IMR-90 (cell line): ENCODE results near the gene TCF4. TPM values are rescaled to one million over a fixed set of nuclear protein-coding genes. Genes with fewer than 3 reads are reported as not detected.

ENCODE experiments used
- ATAC-seq: fragments of 200-7000 bp; cut with Tn5 transposase; 2 replicates; pipeline ENCODE4 v1.9.1; 2020; ENCODE audit warnings: low read depth, mild to moderate bottlenecking, moderate library complexity
- BruUV-seq: library from RNA; stranded (reverse); fragments of 400-500 nt; replicated peaks from 2 replicates; lab custom pipeline; 2021; lab: Mats Ljungman, UMichigan
- CTCF ChIA-PET: fragments of 300-600 bp; formaldehyde crosslinking; extraction: SDS; loops from one replicate; lab custom pipeline; 2021; ENCODE audit warnings: antibody characterized with exemption; lab: Yijun Ruan, JAX
- POLR2A ChIA-PET: fragments of 300-600 bp; sonication (Branson Sonifier 250); formaldehyde crosslinking; loops from one replicate; lab custom pipeline; 2022; ENCODE audit warnings: antibody characterized with exemption; ENCODE audit not compliant: unreplicated experiment; lab: Charles Lee
- DNase-seq: peaks from one replicate; pipeline ENCODE4 v3.0.0; 2013
- H2AFZ ChIP-seq: replicated peaks from 2 replicates; pipeline ENCODE3; 2013; ENCODE audit warnings: low read length, mild to moderate bottlenecking; ENCODE audit not compliant: poor library complexity
- H2AK5ac ChIP-seq: 2 replicates; pipeline ENCODE4 v1.6.1; 2013; ENCODE audit warnings: low read depth, low read length, inconsistent platforms
- H2AK9ac ChIP-seq: replicated peaks from 2 replicates; pipeline ENCODE3; 2013; ENCODE audit warnings: mild to moderate bottlenecking, low read depth, low read length, moderate library complexity; ENCODE audit not compliant: poor library complexity
- H2BK120ac ChIP-seq: 2 replicates; pipeline ENCODE4 v1.6.1; 2013; ENCODE audit warnings: low read depth, low read length, inconsistent platforms
- H2BK15ac ChIP-seq: 3 replicates; pipeline ENCODE4 v1.6.1; 2013; ENCODE audit warnings: low read depth, low read length, inconsistent platforms
- H2BK20ac ChIP-seq: 2 replicates; pipeline ENCODE4 v1.6.1; 2013; ENCODE audit warnings: low read depth, mild to moderate bottlenecking, inconsistent platforms, low read length, moderate library complexity
- H2BK5ac ChIP-seq: 2 replicates; pipeline ENCODE4 v1.6.1; 2013; ENCODE audit warnings: mild to moderate bottlenecking, low read depth, low read length, inconsistent platforms; ENCODE audit not compliant: poor library complexity, severe bottlenecking
- H3K14ac ChIP-seq: replicated peaks from 2 replicates; pipeline ENCODE4 v1.6.1; 2013; ENCODE audit warnings: low read depth, low read length, inconsistent platforms
- H3K18ac ChIP-seq: 2 replicates; pipeline ENCODE4 v1.6.1; 2013; ENCODE audit warnings: low read depth, low read length, control low read depth
- H3K23ac ChIP-seq: 2 replicates; pipeline ENCODE4 v1.6.1; 2013; ENCODE audit warnings: low read depth, low read length, inconsistent platforms
- H3K27ac ChIP-seq: 2 replicates; pipeline ENCODE4 v1.5.1; 2013; ENCODE audit warnings: mild to moderate bottlenecking, control low read depth, low read length; ENCODE audit not compliant: insufficient read depth
- H3K27me3 ChIP-seq: 2 replicates; pipeline ENCODE4 v1.6.1; 2013; ENCODE audit warnings: low read length; ENCODE audit not compliant: control insufficient read depth, insufficient read depth
- H3K36me3 ChIP-seq: 2 replicates; pipeline ENCODE4 v1.6.1; 2013; ENCODE audit warnings: low read length, mixed read lengths; ENCODE audit not compliant: control insufficient read depth, insufficient read depth
- H3K4ac ChIP-seq: 2 replicates; pipeline ENCODE4 v1.6.1; 2013; ENCODE audit warnings: low read depth, low read length, inconsistent platforms
- H3K4me1 ChIP-seq: 2 replicates; pipeline ENCODE4 v1.6.1; 2013; ENCODE audit warnings: low read length, mixed read lengths; ENCODE audit not compliant: control insufficient read depth, insufficient read depth
- H3K4me2 ChIP-seq: 2 replicates; pipeline ENCODE4 v1.6.1; 2013; ENCODE audit warnings: low read depth, mild to moderate bottlenecking, control low read depth, low read length, moderate library complexity
- H3K4me3 ChIP-seq: 2 replicates; pipeline ENCODE4 v1.5.1; 2013; ENCODE audit warnings: low read depth, mild to moderate bottlenecking, control low read depth, low read length, moderate library complexity; ENCODE audit not compliant: insufficient read depth
- H3K56ac ChIP-seq: 2 replicates; pipeline ENCODE4 v1.6.1; 2013; ENCODE audit warnings: low read length, inconsistent platforms; ENCODE audit not compliant: insufficient read depth; ENCODE audit errors: extremely low read depth
- H3K79me1 ChIP-seq, 2 experiments: 2 replicates each; pipeline ENCODE4 v1.6.1; 2013; ENCODE audit warnings: low read length in 2 of 2, inconsistent platforms in 1 of 2, low read depth in 1 of 2
- H3K9ac ChIP-seq: 2 replicates; pipeline ENCODE4 v1.6.1; 2013; ENCODE audit warnings: low read depth, low read length, control low read depth
- H3K9me1 ChIP-seq: 2 replicates; pipeline ENCODE4 v1.6.1; 2013; ENCODE audit warnings: low read length, inconsistent platforms; ENCODE audit not compliant: insufficient read depth
- H3K9me3 ChIP-seq: 2 replicates; pipeline ENCODE4 v1.6.1; 2013; ENCODE audit warnings: low read length; ENCODE audit not compliant: control insufficient read depth, insufficient read depth
- H4K20me1 ChIP-seq: 2 replicates; pipeline ENCODE4 v1.6.1; 2013; ENCODE audit warnings: low read length, inconsistent platforms; ENCODE audit not compliant: insufficient read depth
- H4K5ac ChIP-seq: 2 replicates; pipeline ENCODE4 v1.6.1; 2013; ENCODE audit warnings: mild to moderate bottlenecking, low read depth, low read length, control low read depth
- H4K8ac ChIP-seq, 2 experiments: 2 replicates each; pipeline ENCODE4 v1.6.1; 2013; ENCODE audit warnings: low read depth in 2 of 2, low read length in 2 of 2, control low read depth in 1 of 2, inconsistent platforms in 1 of 2
- H4K91ac ChIP-seq: 2 replicates; pipeline ENCODE4 v1.6.1; 2013; ENCODE audit warnings: low read depth, low read length, inconsistent platforms; ENCODE audit not compliant: insufficient read depth
- BHLHE40 ChIP-seq: fragments of 150-350 bp; IDR thresholded peaks from 2 replicates; pipeline ENCODE4 v1.6.1; 2016; ENCODE audit warnings: mild to moderate bottlenecking, low read depth, low read length
- CEBPB ChIP-seq: IDR thresholded peaks from 2 replicates; pipeline ENCODE4 v1.6.1; 2012; ENCODE audit warnings: low read depth, low read length, improper control_type of control experiment
- CHD1 ChIP-seq: IDR thresholded peaks from 2 replicates; pipeline ENCODE4 v1.6.1; 2012; ENCODE audit warnings: low read depth, low read length, improper control_type of control experiment
- CTCF ChIP-seq: conservative IDR thresholded peaks from 2 replicates; pipeline ENCODE4 v1.5.1; 2012; ENCODE audit warnings: mild to moderate bottlenecking, low read depth, low read length, improper control_type of control experiment
- ELK1 ChIP-seq: fragments of 150-350 bp; IDR thresholded peaks from 2 replicates; pipeline ENCODE4 v1.6.1; 2016; ENCODE audit warnings: low read depth, mild to moderate bottlenecking, low read length, moderate library complexity, borderline replicate concordance
- FOS ChIP-seq: fragments of 150-350 bp; IDR thresholded peaks from 2 replicates; pipeline ENCODE4 v1.6.1; 2016; ENCODE audit warnings: low read depth, low read length
- MAFK ChIP-seq: IDR thresholded peaks from 2 replicates; pipeline ENCODE4 v1.6.1; 2012; ENCODE audit warnings: low read depth, low read length, improper control_type of control experiment
- MAZ ChIP-seq: IDR thresholded peaks from 2 replicates; pipeline ENCODE4 v1.6.1; 2012; ENCODE audit warnings: low read depth, mild to moderate bottlenecking, low read length, improper control_type of control experiment, moderate library complexity, borderline replicate concordance
- MXI1 ChIP-seq: IDR thresholded peaks from 2 replicates; pipeline ENCODE4 v1.6.1; 2012; ENCODE audit warnings: low read depth, mild to moderate bottlenecking, low read length, moderate library complexity, borderline replicate concordance
- NFE2L2 ChIP-seq: fragments of 150-350 bp; IDR thresholded peaks from 2 replicates; pipeline ENCODE4 v1.6.1; 2016; ENCODE audit warnings: low read depth, mild to moderate bottlenecking, low read length
- POLR2A ChIP-seq: IDR thresholded peaks from 2 replicates; pipeline ENCODE4 v1.6.1; 2012; ENCODE audit warnings: mild to moderate bottlenecking, low read depth, low read length
- RAD21 ChIP-seq: IDR thresholded peaks from 2 replicates; pipeline ENCODE4 v1.6.1; 2012; ENCODE audit warnings: low read length, improper control_type of control experiment
- RCOR1 ChIP-seq: IDR thresholded peaks from 2 replicates; pipeline ENCODE4 v1.6.1; 2012; ENCODE audit warnings: mild to moderate bottlenecking, low read length, improper control_type of control experiment; ENCODE audit not compliant: insufficient replicate concordance
- RFX5 ChIP-seq: IDR thresholded peaks from 2 replicates; pipeline ENCODE4 v1.8.0; 2012; ENCODE audit warnings: low read depth, mild to moderate bottlenecking, low read length, moderate library complexity
- SMC3 ChIP-seq: fragments of 150-350 bp; IDR thresholded peaks from 2 replicates; pipeline ENCODE4 v1.6.1; 2016; ENCODE audit warnings: low read depth, mild to moderate bottlenecking, antibody characterized with exemption, low read length, moderate library complexity
- USF2 ChIP-seq: fragments of 150-350 bp; IDR thresholded peaks from 2 replicates; pipeline ENCODE4 v1.6.1; 2017; ENCODE audit warnings: mild to moderate bottlenecking, antibody characterized with exemption, low read length, low read depth
- WGBS, 2 experiments: methylation state at CpG; one replicate each; pipeline versions ENCODE4 v1.1.5 to v1.1.7; 2013; ENCODE audit warnings: missing lambda C conversion rate in 2 of 2; ENCODE audit not compliant: insufficient read length in 1 of 2; ENCODE audit errors: extremely low coverage in 2 of 2; 5-methylcytosine and 5-hydroxymethylcytosine counted together
- dilution Hi-C: fragments of 300-500 bp; cut with HindIII; formaldehyde crosslinking; loops from one replicate; pipeline ENCODE4 v1.14.3; 2018; ENCODE audit warnings: low sequenced_read_pairs; ENCODE audit not compliant: unreplicated experiment
- in situ Hi-C: fragments of 300-500 bp; cut with MboI; formaldehyde crosslinking; loops from 3 replicates; pipeline ENCODE4 v1.14.3; 2019; ENCODE audit warnings: low sequenced_read_pairs, inconsistent platforms, mixed read lengths
- intact Hi-C: fragments of 100-400 bp; cut with micrococcal nuclease; formaldehyde crosslinking; loops from 2 replicates; pipeline ENCODE4 v1.10.0; 2022
- polyA plus RNA-seq, 3 experiments: library from polyadenylated mRNA; depleted of rRNA; stranded (reverse); fragments of >200 nt; gene quantifications; 2 replicates each; pipeline ENCODE4 v1.2.3, GENCODE V29; 2012; ENCODE audit warnings: low replicate concordance in 1 of 3
- total RNA-seq: library from RNA; depleted of rRNA; stranded (reverse); fragments of >200 nt; gene quantifications from 2 replicates; pipeline ENCODE4 v1.2.3, GENCODE V29; 2012

TCF4 gene
- total and polyA plus RNA-seq, 2 of the 4 experiments (the other 2 are of a cell fraction), result 30.0 to 87.1 TPM

GRCh38 chr18:55268628-55269275 is 319.2 kb downstream of the TCF4 start:
- POLR2A ChIA-PET, result no interaction called here
- Histone ChIP-seq H3K18ac (no peak overlapping the region), H3K36me3 (peaks cover 26% of the 10 kb centered on the region), H3K27me3 (no peaks in the 10 kb centered on the region), H3K9me1 (peaks cover 10% of the 10 kb centered on the region), H3K4me1 (peaks cover 2% of the 10 kb centered on the region), H4K91ac (no peak overlapping the region), H4K8ac (no peak overlapping the region), H4K5ac (no peak overlapping the region), H3K9me3 (no peaks in the 10 kb centered on the region), H3K79me1 (peaks cover 26 to 44% of the 10 kb centered on the region in 2 experiments), H2AK5ac (no peak overlapping the region), H3K23ac (no peak overlapping the region), H3K4ac (no peak overlapping the region), H2AK9ac (no peak overlapping the region), H4K20me1 (no peaks in the 10 kb centered on the region), H3K27ac (no peak overlapping the region), H2AFZ (no peak overlapping the region), H3K9ac (no peak overlapping the region), H3K56ac (no peak overlapping the region), H2BK120ac (no peak overlapping the region), H3K4me3 (no peak overlapping the region), H3K14ac (no peak overlapping the region), H2BK15ac (no peak overlapping the region), H2BK5ac (no peak overlapping the region), H3K4me2 (no peak overlapping the region), H2BK20ac (no peak overlapping the region)
- ATAC-seq, result no peak
- intact Hi-C loops, result no loop called here
- no peak for TF ChIP-seq SMC3
- no peak for TF ChIP-seq POLR2A
- no peak for TF ChIP-seq BHLHE40
- TF ChIP-seq MAFK, result no peak
- no peak for TF ChIP-seq CEBPB
- TF ChIP-seq FOS, result no peak
- TF ChIP-seq ELK1, result no peak
- TF ChIP-seq NFE2L2, result no peak
- no peak for TF ChIP-seq USF2
- TF ChIP-seq CHD1, result no peak
- TF ChIP-seq RAD21, result no peak
- TF ChIP-seq RFX5, result no peak
- TF ChIP-seq MAZ, result no peak
- no peak for TF ChIP-seq MXI1
- TF ChIP-seq CTCF, result no peak
- no peak for TF ChIP-seq RCOR1
- in situ Hi-C loops, result no loop called here
- WGBS, 2 experiments, result 100% methylated on average over 1 to 2 of the region's 5 CpGs
- CTCF ChIA-PET, result no interaction called here
- dilution Hi-C loops, result no loop called here
- BruUV-seq, result no TSS peak
- DNase-seq, result no peak
